Lung (tissue), 12 donors: ENCODE measurements around the gene CMIP. TPM values are rescaled to one million over a fixed set of nuclear protein-coding genes. Genes with fewer than 3 reads are reported as not detected.

ENCODE experiments used
- ATAC-seq: fragments of 200-7000 bp; cut with Tn5 transposase; one replicate; pipeline ENCODE4 v1.9.1; 2020; ENCODE audit warnings: moderate number of reproducible peaks; ENCODE audit not compliant: insufficient read depth, low FRiP score
- DNase-seq, 3 donors: peaks; one replicate each; pipeline ENCODE4 v3.0.0-alpha.2; 2013 to 2017
- H3K27ac ChIP-seq, 2 donors: one replicate each; pipeline ENCODE4 v1.5.1; 2013; ENCODE audit warnings: mild to moderate bottlenecking in 2 of 2, moderate library complexity in 2 of 2, control low read depth in 1 of 2, inconsistent platforms in 1 of 2, low read depth in 1 of 2, low read length in 1 of 2
- H3K27me3 ChIP-seq, 3 donors: one replicate each; pipeline ENCODE4 v1.5.1; 2013; ENCODE audit warnings: low read length in 2 of 3; ENCODE audit not compliant: control insufficient read depth in 3 of 3, insufficient read depth in 3 of 3
- H3K36me3 ChIP-seq, 4 donors: one replicate each; pipeline ENCODE4 v1.5.1; 2013; ENCODE audit warnings: low read length in 4 of 4, mild to moderate bottlenecking in 1 of 4, moderate library complexity in 1 of 4; ENCODE audit not compliant: control insufficient read depth in 4 of 4, insufficient read depth in 4 of 4
- H3K4me1 ChIP-seq, 5 donors: one replicate each; pipeline ENCODE4 v1.5.1; 2013; ENCODE audit warnings: low read length in 5 of 5, mild to moderate bottlenecking in 2 of 5, moderate library complexity in 1 of 5; ENCODE audit not compliant: control insufficient read depth in 5 of 5, insufficient read depth in 5 of 5
- H3K4me3 ChIP-seq: one replicate; pipeline ENCODE4 v1.5.1; 2013; ENCODE audit warnings: mild to moderate bottlenecking, control low read depth, moderate library complexity
- H3K9ac ChIP-seq, 2 donors: one replicate each; pipeline ENCODE4 v1.5.1; 2013; ENCODE audit warnings: low read length in 2 of 2, control low read depth in 1 of 2; ENCODE audit not compliant: insufficient read depth in 1 of 2
- H3K9me3 ChIP-seq, 4 donors: one replicate each; pipeline ENCODE4 v1.5.1; 2013; ENCODE audit warnings: low read length in 3 of 4, mild to moderate bottlenecking in 1 of 4, moderate library complexity in 1 of 4; ENCODE audit not compliant: control insufficient read depth in 4 of 4, insufficient read depth in 3 of 4
- WGBS, 2 donors: extraction: QIAGEN DNeasy Blood & Tissue Kit; methylation state at CpG; one replicate each; pipeline ENCODE4 v1.1.7; 2013; 5-methylcytosine and 5-hydroxymethylcytosine counted together
- polyA plus RNA-seq, 2 donors: library from polyadenylated mRNA; stranded (reverse); fragments of 200-250 nt; gene quantifications; one replicate each; pipeline ENCODE4 v1.2.1, GENCODE V29; 2013
- total RNA-seq, 2 donors: library from RNA; depleted of rRNA in 1 of 2; stranded (reverse); fragments of >200 nt in 1 of 2; gene quantifications; one replicate each; pipeline ENCODE4 v1.2.1, GENCODE V29; 2014 to 2021
- TF ChIP-seq, protein P1 (sequence below): IDR thresholded peaks from 2 replicates; pipeline ENCODE4 v1.5.1; 2012; ENCODE audit warnings: mild to moderate bottlenecking; ENCODE audit errors: control extremely low read depth, extremely low read depth
- donor health status: control.
- donor health status: control.
- donor health status: Bipolar disorder and iron deficiency.
- donor health status: healthy.
- donor health status: DM: yes; HTN: yes; CAD: no.

The CMIP gene
- total and polyA plus RNA-seq, 4 donors: 11.8 to 80.5 (median 48.6) TPM

DNA sequence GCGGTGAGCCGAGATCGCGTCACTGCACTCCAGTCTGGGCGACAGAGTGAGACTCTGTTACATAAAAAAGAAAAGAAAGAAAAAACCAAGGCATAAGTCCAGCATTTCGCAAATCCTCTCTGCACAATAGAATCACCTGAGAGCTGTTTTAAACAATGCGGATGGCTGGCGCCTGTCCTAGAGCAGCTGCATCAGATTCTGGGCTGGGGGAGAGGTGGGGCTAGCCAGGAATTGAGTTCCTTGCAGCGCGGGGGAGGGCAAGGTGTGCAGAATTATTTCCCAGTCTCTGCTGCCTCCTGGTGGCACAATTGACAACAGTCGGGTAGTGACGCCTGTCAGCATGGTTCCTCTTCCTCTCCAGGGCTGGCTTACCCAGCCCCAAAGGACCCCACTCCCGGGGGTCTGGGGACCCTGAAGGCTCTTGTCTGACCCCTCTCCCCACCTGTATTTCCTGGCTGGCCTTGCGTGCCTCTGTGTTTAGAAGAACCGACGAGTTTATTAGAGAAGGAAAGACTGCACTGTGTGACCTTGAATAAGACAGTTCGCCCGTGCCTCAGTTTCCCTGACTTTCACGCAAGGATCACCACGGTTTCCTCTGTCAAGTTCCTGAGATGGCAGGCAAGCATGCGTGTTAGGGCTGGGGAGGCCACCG is 293.4 kb downstream of the CMIP start:
- Histone ChIP-seq H3K4me3 (no peak overlapping the region), H3K9ac (peak overlapping the region in 1 of 2 donors; percentile 3), H3K9me3 (no peaks in the 10 kb centered on the region), H3K27me3 (no peaks in the 10 kb centered on the region), H3K27ac (no peak overlapping the region), H3K4me1 (peaks cover 0 to 4% (median 0%) of the 10 kb centered on the region in 5 donors), H3K36me3 (no peaks in the 10 kb centered on the region)
- DNase-seq (peak; percentile 73 to 79 (median 79)), ATAC-seq (peak; percentile 85)
- 8 to 10% methylated on average over 21 to 22 of the region's 22 CpGs for WGBS, 2 donors
- TF ChIP-seq, protein P1, sequence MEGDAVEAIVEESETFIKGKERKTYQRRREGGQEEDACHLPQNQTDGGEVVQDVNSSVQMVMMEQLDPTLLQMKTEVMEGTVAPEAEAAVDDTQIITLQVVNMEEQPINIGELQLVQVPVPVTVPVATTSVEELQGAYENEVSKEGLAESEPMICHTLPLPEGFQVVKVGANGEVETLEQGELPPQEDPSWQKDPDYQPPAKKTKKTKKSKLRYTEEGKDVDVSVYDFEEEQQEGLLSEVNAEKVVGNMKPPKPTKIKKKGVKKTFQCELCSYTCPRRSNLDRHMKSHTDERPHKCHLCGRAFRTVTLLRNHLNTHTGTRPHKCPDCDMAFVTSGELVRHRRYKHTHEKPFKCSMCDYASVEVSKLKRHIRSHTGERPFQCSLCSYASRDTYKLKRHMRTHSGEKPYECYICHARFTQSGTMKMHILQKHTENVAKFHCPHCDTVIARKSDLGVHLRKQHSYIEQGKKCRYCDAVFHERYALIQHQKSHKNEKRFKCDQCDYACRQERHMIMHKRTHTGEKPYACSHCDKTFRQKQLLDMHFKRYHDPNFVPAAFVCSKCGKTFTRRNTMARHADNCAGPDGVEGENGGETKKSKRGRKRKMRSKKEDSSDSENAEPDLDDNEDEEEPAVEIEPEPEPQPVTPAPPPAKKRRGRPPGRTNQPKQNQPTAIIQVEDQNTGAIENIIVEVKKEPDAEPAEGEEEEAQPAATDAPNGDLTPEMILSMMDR: peak; percentile 89

DNA sequence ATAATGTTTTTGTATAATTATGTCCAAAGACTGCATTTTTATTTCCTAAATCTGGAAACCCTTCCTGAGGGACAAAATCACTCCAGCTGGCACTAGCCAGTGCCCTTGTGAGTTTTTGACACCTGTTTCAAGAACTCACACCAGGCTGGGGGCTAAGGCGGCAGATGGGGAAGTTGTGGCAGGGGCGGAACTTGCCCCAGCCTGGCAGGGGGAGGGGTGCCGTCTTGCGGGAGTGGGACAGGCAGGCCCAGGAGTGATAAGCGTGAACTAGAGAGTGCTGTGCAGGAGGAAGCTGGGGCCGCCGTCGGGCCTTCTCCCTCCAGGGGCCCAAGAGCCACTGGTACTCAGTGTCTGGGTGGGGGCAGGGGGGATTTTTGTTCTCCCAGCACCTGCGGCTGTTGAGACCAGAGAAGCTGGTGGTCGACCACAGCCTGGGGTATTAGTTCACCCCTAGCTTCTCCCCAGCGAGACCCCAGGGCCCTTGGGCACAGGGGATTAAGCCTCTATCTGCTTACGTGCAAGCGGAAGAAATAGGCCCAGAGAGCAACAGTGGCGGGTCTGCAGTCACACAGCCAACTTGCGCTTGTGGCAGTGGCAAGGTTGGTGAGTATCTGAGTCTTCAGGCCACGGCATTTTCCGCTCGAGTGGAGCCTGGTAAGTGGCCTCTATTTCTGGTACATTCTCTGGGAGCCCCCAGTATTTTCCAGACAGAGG is 294.3 kb downstream of the CMIP start:
- no peak overlapping the region for H3K27ac ChIP-seq
- no peak for ATAC-seq

DNA sequence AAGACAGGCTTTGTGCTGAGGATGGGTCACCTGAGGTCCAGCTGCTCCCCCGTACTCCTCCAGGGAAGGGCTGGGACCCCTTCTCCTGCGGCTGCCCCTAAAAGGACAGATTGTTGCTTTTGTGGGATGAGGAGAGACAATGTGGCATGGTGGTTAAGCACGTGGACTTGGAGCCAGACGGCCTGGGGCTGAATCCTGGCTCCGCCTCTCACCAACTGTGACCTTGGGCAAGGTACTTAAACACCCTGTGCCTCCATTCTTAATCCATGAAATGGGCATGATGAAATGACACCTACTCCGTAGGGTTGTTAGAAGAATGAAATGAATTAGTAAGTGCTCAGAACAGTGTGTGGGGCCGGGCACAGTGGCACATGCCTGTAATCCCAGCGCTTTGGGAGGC is 294.9 kb downstream of the CMIP start:
- H3K27ac ChIP-seq: no peak overlapping the region
- H3K36me3 ChIP-seq: no peaks in the 10 kb centered on the region
- peaks cover 0 to 4% (median 0%) of the 10 kb centered on the region in 5 donors for H3K4me1 ChIP-seq
- TF ChIP-seq, protein P1: no peak
- H3K27me3 ChIP-seq: no peaks in the 10 kb centered on the region
- ATAC-seq (no peak), DNase-seq (no peak)
- no peak overlapping the region for H3K9ac ChIP-seq
- WGBS, 2 donors: 78 to 84% methylated on average over 8 of the region's 8 CpGs
- no peaks in the 10 kb centered on the region for H3K9me3 ChIP-seq
- no peak overlapping the region for H3K4me3 ChIP-seq

More for the DNA sequence above, 294.3 kb downstream of the CMIP start:
- WGBS, 2 donors: 40 to 62% methylated on average over 18 of the region's 18 CpGs
- Histone ChIP-seq H3K36me3 (no peaks in the 10 kb centered on the region), H3K9me3 (no peaks in the 10 kb centered on the region), H3K27me3 (no peaks in the 10 kb centered on the region), H3K4me3 (no peak overlapping the region), H3K9ac (no peak overlapping the region), H3K4me1 (peaks cover 0 to 4% (median 0%) of the 10 kb centered on the region in 5 donors)
- DNase-seq: no peak
- TF ChIP-seq, protein P1: no peak
